GM12892 (cell line): Measurements from ENCODE around the gene RTP3.

ENCODE experiments used
- POLR2A ChIP-seq: IDR thresholded peaks from 2 replicates; pipeline ENCODE4 v1.6.1; 2011; ENCODE audit warnings: low read depth, low read length, control low read depth
- TAF1 ChIP-seq: IDR thresholded peaks from 2 replicates; pipeline ENCODE4 v1.6.1; 2011; ENCODE audit warnings: low read depth, mild to moderate bottlenecking, control low read depth, low read length, borderline replicate concordance

- TF ChIP-seq TAF1: no peak
- no peak for TF ChIP-seq POLR2A
Observed at GRCh38 chr3:46454209-46454595, 43.6 kb upstream of the RTP3 start.
